Measurements from ENCODE around the gene CC2D1A.

- TF ChIP-seq CTCF (IDR thresholded peaks at IDR 0.05) (no peak), EZH2 (IDR thresholded peaks at IDR 0.05; ENCODE audit: borderline replicate concordance, insufficient read depth, low read depth, low read length, poor library complexity, severe bottlenecking) (no peak)
Measured at GRCh38 chr19:13937479-13938300, 31.7 kb downstream of the CC2D1A start.

Data from B cell (primary cell).